ENCODE measurements around the gene PLEKHA6. TPM values are rescaled to one million over a fixed set of nuclear protein-coding genes. Genes with fewer than 3 reads are reported as not detected.

The PLEKHA6 gene
- total RNA-seq, 2 experiments from 2014 or later: 0.53 to 0.82 TPM

DNA sequence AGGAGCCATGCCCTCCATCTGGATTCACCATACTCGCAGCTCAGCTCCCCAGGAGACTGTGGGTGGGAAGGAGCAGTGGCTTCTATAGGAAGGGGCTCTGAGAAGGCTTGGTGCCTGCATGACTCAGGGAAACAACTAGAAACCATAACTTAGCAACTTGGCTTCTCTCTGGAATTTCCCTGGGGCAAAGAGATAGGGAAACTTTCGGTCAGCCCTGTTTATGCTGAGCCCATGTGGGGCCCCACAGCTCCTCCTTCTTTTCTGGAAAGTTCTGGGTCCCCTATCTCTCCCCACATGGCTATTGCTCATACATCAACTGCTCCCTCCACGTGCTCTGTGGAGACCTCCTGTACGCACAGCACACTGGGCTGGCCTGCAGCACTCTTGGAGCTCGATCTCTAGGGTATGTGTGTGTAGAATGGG lies 39.3 kb downstream of the PLEKHA6 start:
- Mint-ChIP-seq H3K9me3 (no peaks in the 10 kb centered on the region), H3K27ac (no peak overlapping the region), H3K27me3 (no peaks in the 10 kb centered on the region), H3K4me1 (ENCODE audit: low read depth) (no peaks in the 10 kb centered on the region), H3K36me3 (ENCODE audit: low read depth) (no peaks in the 10 kb centered on the region), H3K4me3 (no peak overlapping the region)
- H3K4me3 ChIP-seq (ENCODE audit: low read length): no peak overlapping the region
- no peak for ATAC-seq (ENCODE audit: poor library complexity)
- TF ChIP-seq, protein P1, sequence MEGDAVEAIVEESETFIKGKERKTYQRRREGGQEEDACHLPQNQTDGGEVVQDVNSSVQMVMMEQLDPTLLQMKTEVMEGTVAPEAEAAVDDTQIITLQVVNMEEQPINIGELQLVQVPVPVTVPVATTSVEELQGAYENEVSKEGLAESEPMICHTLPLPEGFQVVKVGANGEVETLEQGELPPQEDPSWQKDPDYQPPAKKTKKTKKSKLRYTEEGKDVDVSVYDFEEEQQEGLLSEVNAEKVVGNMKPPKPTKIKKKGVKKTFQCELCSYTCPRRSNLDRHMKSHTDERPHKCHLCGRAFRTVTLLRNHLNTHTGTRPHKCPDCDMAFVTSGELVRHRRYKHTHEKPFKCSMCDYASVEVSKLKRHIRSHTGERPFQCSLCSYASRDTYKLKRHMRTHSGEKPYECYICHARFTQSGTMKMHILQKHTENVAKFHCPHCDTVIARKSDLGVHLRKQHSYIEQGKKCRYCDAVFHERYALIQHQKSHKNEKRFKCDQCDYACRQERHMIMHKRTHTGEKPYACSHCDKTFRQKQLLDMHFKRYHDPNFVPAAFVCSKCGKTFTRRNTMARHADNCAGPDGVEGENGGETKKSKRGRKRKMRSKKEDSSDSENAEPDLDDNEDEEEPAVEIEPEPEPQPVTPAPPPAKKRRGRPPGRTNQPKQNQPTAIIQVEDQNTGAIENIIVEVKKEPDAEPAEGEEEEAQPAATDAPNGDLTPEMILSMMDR (IDR thresholded peaks at IDR 0.05): no peak
- ChIA-PET CTCF (no interaction called here), POLR2A (no interaction called here)
- H3K4me1 ChIP-seq (ENCODE audit: insufficient read depth, low read length): no peaks in the 10 kb centered on the region
- H3K36me3 ChIP-seq (ENCODE audit: insufficient read depth, low read length): no peaks in the 10 kb centered on the region
- H3K27ac ChIP-seq (ENCODE audit: low read depth in 1 of 2, low read length in 2 of 2): no peak overlapping the region
- intact Hi-C loops (cut with DNase I, micrococcal nuclease): no loop called here
- H3K9me3 ChIP-seq (ENCODE audit: control insufficient read depth in 1 of 2, insufficient read depth in 1 of 2, low read length in 2 of 2): no peaks in the 10 kb centered on the region
- DNase-seq: no peak
- no peaks in the 10 kb centered on the region for H3K27me3 ChIP-seq (ENCODE audit: control insufficient read depth in 1 of 2, insufficient read depth in 2 of 2, low read length in 2 of 2)

DNA sequence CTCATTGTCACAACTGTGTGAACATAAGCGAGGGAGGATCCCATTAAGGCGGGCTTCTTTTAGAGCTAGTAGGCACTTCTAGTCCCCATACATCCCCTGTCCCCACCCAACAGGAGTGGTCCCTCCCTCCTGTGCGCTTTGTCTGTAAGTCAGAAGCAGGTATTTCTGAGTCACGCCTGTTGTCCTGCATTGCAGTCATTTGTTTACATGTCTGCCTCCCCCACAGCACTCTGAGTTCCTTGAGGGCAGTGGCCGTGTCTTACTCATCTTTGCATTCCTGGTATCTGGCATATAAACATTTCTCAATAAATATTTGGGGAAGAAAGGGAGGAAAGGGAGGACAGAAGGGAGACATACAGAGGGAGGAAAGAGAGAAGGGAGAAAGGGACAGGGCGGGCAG lies 40.3 kb downstream of the PLEKHA6 start:
- Histone ChIP-seq H3K4me1 (ENCODE audit: insufficient read depth, low read length) (no peaks in the 10 kb centered on the region), H3K36me3 (ENCODE audit: insufficient read depth, low read length) (no peaks in the 10 kb centered on the region), H3K27ac (ENCODE audit: low read depth in 1 of 2, low read length in 2 of 2) (no peak overlapping the region), H3K9me3 (ENCODE audit: control insufficient read depth in 1 of 2, insufficient read depth in 1 of 2, low read length in 2 of 2) (no peaks in the 10 kb centered on the region), H3K27me3 (ENCODE audit: control insufficient read depth in 1 of 2, insufficient read depth in 2 of 2, low read length in 2 of 2) (no peaks in the 10 kb centered on the region), H3K4me3 (ENCODE audit: low read length) (no peak overlapping the region)
- ChIA-PET POLR2A (no interaction called here), CTCF (no interaction called here)
- no peak overlapping the region for H3K4me3 Mint-ChIP-seq
- TF ChIP-seq, protein P1 (IDR thresholded peaks at IDR 0.05): no peak
- ATAC-seq (ENCODE audit: poor library complexity) (no peak), DNase-seq (no peak)
- H3K9me3 Mint-ChIP-seq: no peaks in the 10 kb centered on the region
- intact Hi-C loops (cut with DNase I, micrococcal nuclease): no loop called here
- H3K36me3 Mint-ChIP-seq (ENCODE audit: low read depth): no peaks in the 10 kb centered on the region
- no peaks in the 10 kb centered on the region for H3K27me3 Mint-ChIP-seq
- H3K4me1 Mint-ChIP-seq (ENCODE audit: low read depth): peaks cover 2% of the 10 kb centered on the region
- H3K27ac Mint-ChIP-seq: no peak overlapping the region

- ATAC-seq (ENCODE audit: poor library complexity) (no peak), DNase-seq (no peak)
- TF ChIP-seq, protein P1 (IDR thresholded peaks at IDR 0.05): no peak
- H3K4me3 Mint-ChIP-seq: no peak overlapping the region
- Histone ChIP-seq H3K27me3 (ENCODE audit: control insufficient read depth in 1 of 2, insufficient read depth in 2 of 2, low read length in 2 of 2) (no peaks in the 10 kb centered on the region), H3K27ac (ENCODE audit: low read depth in 1 of 2, low read length in 2 of 2) (no peak overlapping the region), H3K4me3 (ENCODE audit: low read length) (no peak overlapping the region), H3K36me3 (ENCODE audit: insufficient read depth, low read length) (no peaks in the 10 kb centered on the region), H3K4me1 (ENCODE audit: insufficient read depth, low read length) (no peaks in the 10 kb centered on the region), H3K9me3 (ENCODE audit: control insufficient read depth in 1 of 2, insufficient read depth in 1 of 2, low read length in 2 of 2) (no peaks in the 10 kb centered on the region)
- H3K36me3 Mint-ChIP-seq (ENCODE audit: low read depth): no peaks in the 10 kb centered on the region
- ChIA-PET CTCF (no interaction called here), POLR2A (no interaction called here)
- intact Hi-C loops (cut with DNase I, micrococcal nuclease): no loop called here
- peaks cover 6% of the 10 kb centered on the region for H3K4me1 Mint-ChIP-seq (ENCODE audit: low read depth)
- no peaks in the 10 kb centered on the region for H3K27me3 Mint-ChIP-seq
- H3K27ac Mint-ChIP-seq: no peak overlapping the region
- H3K9me3 Mint-ChIP-seq: no peaks in the 10 kb centered on the region
Measured at GRCh38 chr1:204319027-204319426, 40.7 kb downstream of the PLEKHA6 start.

All from CD4-positive, alpha-beta T cell (primary cell).